OCI-LY3 (cell line): Measurements from ENCODE around the gene PAXX.

Source experiments
- H2AFZ ChIP-seq: fragments of 200-600, 300-600 bp; shearing (Covaris generic); 2 replicates; pipeline ENCODE4 v1.6.0; 2014; ENCODE audit warnings: antibody characterized with exemption, low read depth, low read length
- H3K27ac ChIP-seq: fragments of 200-600, 300-600 bp; sonication (generic); 2 replicates; pipeline ENCODE4 v1.5.1; 2014; ENCODE audit warnings: mild to moderate bottlenecking, low read length, moderate library complexity, mixed read lengths
- H3K27me3 ChIP-seq: fragments of 200-600, 300-600 bp; sonication (generic); 2 replicates; pipeline ENCODE4 v1.6.1; 2014; ENCODE audit warnings: low read depth, low read length, mixed read lengths
- H3K36me3 ChIP-seq: fragments of 200-600, 300-600 bp; sonication (generic); replicated peaks from 2 replicates; pipeline ENCODE3; 2014; ENCODE audit warnings: low read depth, low read length, mixed read lengths
- H3K4me1 ChIP-seq: fragments of 300-600, 200-600 bp; sonication (generic); 2 replicates; pipeline ENCODE4 v1.6.1; 2014; ENCODE audit warnings: low read length, mixed read lengths
- H3K4me2 ChIP-seq: fragments of 200-600, 300-600 bp; sonication (generic); 2 replicates; pipeline ENCODE4 v1.6.1; 2014; ENCODE audit warnings: low read length, mixed read lengths
- H3K4me3 ChIP-seq: fragments of 300-600, 200-600 bp; sonication (generic); 2 replicates; pipeline ENCODE4 v1.5.1; 2014; ENCODE audit warnings: antibody characterized with exemption, mild to moderate bottlenecking, low read length, moderate library complexity
- H3K79me2 ChIP-seq: fragments of 300-600, 200-600 bp; shearing (Covaris generic); 2 replicates; pipeline ENCODE4 v1.6.1; 2014; ENCODE audit warnings: mild to moderate bottlenecking, low read length, mixed read lengths
- H3K9ac ChIP-seq: fragments of 300-600, 200-600 bp; shearing (Covaris generic); 2 replicates; pipeline ENCODE4 v1.6.0; 2014; ENCODE audit warnings: mild to moderate bottlenecking, low read length, moderate library complexity
- H3K9me3 ChIP-seq: fragments of 200-600, 300-600 bp; shearing (Covaris generic); 2 replicates; pipeline ENCODE4 v1.6.1; 2014; ENCODE audit warnings: low read length, mixed read lengths; ENCODE audit not compliant: insufficient read depth
- H4K20me1 ChIP-seq: fragments of 200-600, 300-600 bp; sonication (generic); 2 replicates; pipeline ENCODE4 v1.6.1; 2016; ENCODE audit warnings: low read length, mixed read lengths; ENCODE audit not compliant: insufficient read depth
- CTCF ChIP-seq: fragments of 200-600, 300-600 bp; sonication (generic); IDR thresholded peaks from 2 replicates; pipeline ENCODE4 v1.5.1; 2014; ENCODE audit warnings: antibody characterized with exemption, low read length, low read depth
- EZH2phosphoT487 ChIP-seq: fragments of 200-600 bp; shearing (Covaris generic); IDR thresholded peaks from 2 replicates; pipeline ENCODE4 v1.6.1; 2018; ENCODE audit warnings: antibody characterized with exemption, mixed run types, low read depth

The PAXX gene

GRCh38 chr9:137021568-137021978, 29.4 kb downstream of the PAXX start:
- no peak overlapping the region for H3K4me2 ChIP-seq
- no peaks in the 10 kb centered on the region for H3K27me3 ChIP-seq
- no peaks in the 10 kb centered on the region for H3K79me2 ChIP-seq
- no peaks in the 10 kb centered on the region for H3K9me3 ChIP-seq
- H3K27ac ChIP-seq: no peak overlapping the region
- H4K20me1 ChIP-seq: no peaks in the 10 kb centered on the region
- H2AFZ ChIP-seq: no peak overlapping the region
- no peaks in the 10 kb centered on the region for H3K36me3 ChIP-seq
- no peak overlapping the region for H3K4me3 ChIP-seq
- TF ChIP-seq EZH2phosphoT487 (no peak), CTCF (no peak)
- H3K9ac ChIP-seq: no peak overlapping the region
- peaks cover 6% of the 10 kb centered on the region; the same call in 1 of the 2 replicates for H3K4me1 ChIP-seq

- H3K79me2 ChIP-seq: no peaks in the 10 kb centered on the region
- no peaks in the 10 kb centered on the region for H3K9me3 ChIP-seq
- TF ChIP-seq EZH2phosphoT487 (no peak), CTCF (no peak)
- H3K36me3 ChIP-seq: no peaks in the 10 kb centered on the region
- no peak overlapping the region for H3K4me2 ChIP-seq
- no peak overlapping the region for H3K27ac ChIP-seq
- no peak overlapping the region for H2AFZ ChIP-seq
- H3K4me3 ChIP-seq: no peak overlapping the region
- H3K4me1 ChIP-seq: peaks cover 6% of the 10 kb centered on the region; the same call in 1 of the 2 replicates
- no peak overlapping the region for H3K9ac ChIP-seq
- peaks cover 1% of the 10 kb centered on the region for H3K27me3 ChIP-seq
- no peaks in the 10 kb centered on the region for H4K20me1 ChIP-seq
These were observed 29.9 kb downstream of the PAXX start for GRCh38 chr9:137021979-137022661.

GRCh38 chr9:137022662-137023008, 30.4 kb downstream of the PAXX start:
- Histone ChIP-seq H3K4me2 (no peak overlapping the region), H3K4me1 (peaks cover 10% of the 10 kb centered on the region; the same call in 1 of the 2 replicates), H3K9ac (no peak overlapping the region), H3K79me2 (no peaks in the 10 kb centered on the region), H3K27me3 (peaks cover 6% of the 10 kb centered on the region), H4K20me1 (no peaks in the 10 kb centered on the region), H2AFZ (no peak overlapping the region), H3K36me3 (no peaks in the 10 kb centered on the region), H3K27ac (no peak overlapping the region), H3K4me3 (no peak overlapping the region), H3K9me3 (no peaks in the 10 kb centered on the region)
- TF ChIP-seq EZH2phosphoT487: no peak

- no peak overlapping the region for H3K27ac ChIP-seq
- H3K4me2 ChIP-seq: no peak overlapping the region
These were observed 30.9 kb downstream of the PAXX start for GRCh38 chr9:137023157-137023556.

More at GRCh38 chr9:137023157-137023556, 30.9 kb downstream of the PAXX start:
- Histone ChIP-seq H3K4me3 (no peak overlapping the region), H3K36me3 (no peaks in the 10 kb centered on the region), H3K9me3 (no peaks in the 10 kb centered on the region), H3K27me3 (peaks cover 6% of the 10 kb centered on the region), H3K4me1 (peaks cover 10% of the 10 kb centered on the region; the same call in 1 of the 2 replicates), H2AFZ (no peak overlapping the region), H3K79me2 (no peaks in the 10 kb centered on the region), H3K9ac (no peak overlapping the region), H4K20me1 (no peaks in the 10 kb centered on the region)
- no peak for TF ChIP-seq CTCF
- no peak for TF ChIP-seq EZH2phosphoT487
